ENCODE data around the gene RIMBP2. TPM values are rescaled to one million over a fixed set of nuclear protein-coding genes. Genes with fewer than 3 reads are reported as not detected.

RIMBP2 gene
- total RNA-seq, 1 donor from 2014 or later = 0.99 TPM

- Mint-ChIP-seq H3K27me3 (ENCODE audit: insufficient read depth, low read depth) (peaks cover 14% of the 10 kb centered on the region), H3K36me3 (no peaks in the 10 kb centered on the region), H3K9me3 (peaks cover 25% of the 10 kb centered on the region), H3K4me3 (no peak overlapping the region), H3K4me1 (no peaks in the 10 kb centered on the region), H3K27ac (peak overlapping the region; percentile 37)
- Histone ChIP-seq H4K20me1 (ENCODE audit: low read depth) (no peaks in the 10 kb centered on the region), H2AFZ (replicated peaks) (no peak overlapping the region), H3K79me2 (ENCODE audit: low read depth) (no peaks in the 10 kb centered on the region), H3K27me3 (no peaks in the 10 kb centered on the region), H3K27ac (no peak overlapping the region), H3K9ac (no peak overlapping the region), H3K4me3 (no peak overlapping the region), H3K36me3 (no peaks in the 10 kb centered on the region), H3K4me1 (peaks cover 3% of the 10 kb centered on the region), H3K9me3 (ENCODE audit: low read depth) (no peaks in the 10 kb centered on the region), H3F3A (ENCODE audit: low read depth) (no peaks in the 10 kb centered on the region), H3K4me2 (no peak overlapping the region)
- TF ChIP-seq EZH2phosphoT487 (IDR thresholded peaks at IDR 0.05) (no peak), CTCF (IDR thresholded peaks at IDR 0.05) (no peak)
- DNase-seq (ENCODE audit: low spot score) = no peak
Observed at GRCh38 chr12:130675121-130675520, 41.0 kb downstream of the RIMBP2 start.

- Histone ChIP-seq H2AFZ (replicated peaks) (no peak overlapping the region), H4K20me1 (ENCODE audit: low read depth) (no peaks in the 10 kb centered on the region), H3K4me1 (peaks cover 3% of the 10 kb centered on the region), H3K27me3 (no peaks in the 10 kb centered on the region), H3K27ac (no peak overlapping the region), H3K79me2 (ENCODE audit: low read depth) (no peaks in the 10 kb centered on the region), H3F3A (ENCODE audit: low read depth) (no peaks in the 10 kb centered on the region), H3K9me3 (ENCODE audit: low read depth) (no peaks in the 10 kb centered on the region), H3K9ac (no peak overlapping the region), H3K36me3 (no peaks in the 10 kb centered on the region), H3K4me2 (no peak overlapping the region), H3K4me3 (no peak overlapping the region)
- no peak overlapping the region for H3K27ac Mint-ChIP-seq
- DNase-seq (ENCODE audit: low spot score) = no peak
- peaks cover 15% of the 10 kb centered on the region for H3K27me3 Mint-ChIP-seq (ENCODE audit: insufficient read depth, low read depth)
- H3K36me3 Mint-ChIP-seq = no peaks in the 10 kb centered on the region
- TF ChIP-seq EZH2phosphoT487 (IDR thresholded peaks at IDR 0.05) = no peak
- no peak for TF ChIP-seq CTCF (IDR thresholded peaks at IDR 0.05)
- no peak for TF ChIP-seq EZH2 (IDR thresholded peaks at IDR 0.05)
- no peak overlapping the region for H3K4me3 Mint-ChIP-seq
- H3K4me1 Mint-ChIP-seq = no peaks in the 10 kb centered on the region
- peaks cover 26% of the 10 kb centered on the region for H3K9me3 Mint-ChIP-seq
Observed at GRCh38 chr12:130674676-130675075, 41.4 kb downstream of the RIMBP2 start.

- H3K27ac Mint-ChIP-seq = peak overlapping the region; percentile 70
- no peak for TF ChIP-seq CTCF (IDR thresholded peaks at IDR 0.05)
- no peak for TF ChIP-seq EZH2 (IDR thresholded peaks at IDR 0.05)
- no peak for TF ChIP-seq EZH2phosphoT487 (IDR thresholded peaks at IDR 0.05)
- no peaks in the 10 kb centered on the region for H3F3A ChIP-seq (ENCODE audit: low read depth)
- H3K27me3 Mint-ChIP-seq (ENCODE audit: insufficient read depth, low read depth) = peaks cover 13% of the 10 kb centered on the region
- no peak overlapping the region for H3K9ac ChIP-seq
- H3K27ac ChIP-seq = no peak overlapping the region
- H3K9me3 ChIP-seq (ENCODE audit: low read depth) = no peaks in the 10 kb centered on the region
- H2AFZ ChIP-seq (replicated peaks) = no peak overlapping the region
- H3K4me3 Mint-ChIP-seq = no peak overlapping the region
- no peaks in the 10 kb centered on the region for H4K20me1 ChIP-seq (ENCODE audit: low read depth)
- H3K9me3 Mint-ChIP-seq = peaks cover 31% of the 10 kb centered on the region
- no peaks in the 10 kb centered on the region for H3K4me1 Mint-ChIP-seq
- no peaks in the 10 kb centered on the region for H3K36me3 ChIP-seq
- no peak for DNase-seq (ENCODE audit: low spot score)
- no peaks in the 10 kb centered on the region for H3K4me1 ChIP-seq
- no peaks in the 10 kb centered on the region for H3K27me3 ChIP-seq
- H3K4me3 ChIP-seq = no peak overlapping the region
- H3K79me2 ChIP-seq (ENCODE audit: low read depth) = no peaks in the 10 kb centered on the region
- H3K36me3 Mint-ChIP-seq = peaks cover 2% of the 10 kb centered on the region
- no peak overlapping the region for H3K4me2 ChIP-seq
Observed at GRCh38 chr12:130673036-130673705, 42.9 kb downstream of the RIMBP2 start.
